ENCODE data around the gene TLN1. TPM values are rescaled to one million over a fixed set of nuclear protein-coding genes. Genes with fewer than 3 reads are reported as not detected.

Gene TLN1, protein sequence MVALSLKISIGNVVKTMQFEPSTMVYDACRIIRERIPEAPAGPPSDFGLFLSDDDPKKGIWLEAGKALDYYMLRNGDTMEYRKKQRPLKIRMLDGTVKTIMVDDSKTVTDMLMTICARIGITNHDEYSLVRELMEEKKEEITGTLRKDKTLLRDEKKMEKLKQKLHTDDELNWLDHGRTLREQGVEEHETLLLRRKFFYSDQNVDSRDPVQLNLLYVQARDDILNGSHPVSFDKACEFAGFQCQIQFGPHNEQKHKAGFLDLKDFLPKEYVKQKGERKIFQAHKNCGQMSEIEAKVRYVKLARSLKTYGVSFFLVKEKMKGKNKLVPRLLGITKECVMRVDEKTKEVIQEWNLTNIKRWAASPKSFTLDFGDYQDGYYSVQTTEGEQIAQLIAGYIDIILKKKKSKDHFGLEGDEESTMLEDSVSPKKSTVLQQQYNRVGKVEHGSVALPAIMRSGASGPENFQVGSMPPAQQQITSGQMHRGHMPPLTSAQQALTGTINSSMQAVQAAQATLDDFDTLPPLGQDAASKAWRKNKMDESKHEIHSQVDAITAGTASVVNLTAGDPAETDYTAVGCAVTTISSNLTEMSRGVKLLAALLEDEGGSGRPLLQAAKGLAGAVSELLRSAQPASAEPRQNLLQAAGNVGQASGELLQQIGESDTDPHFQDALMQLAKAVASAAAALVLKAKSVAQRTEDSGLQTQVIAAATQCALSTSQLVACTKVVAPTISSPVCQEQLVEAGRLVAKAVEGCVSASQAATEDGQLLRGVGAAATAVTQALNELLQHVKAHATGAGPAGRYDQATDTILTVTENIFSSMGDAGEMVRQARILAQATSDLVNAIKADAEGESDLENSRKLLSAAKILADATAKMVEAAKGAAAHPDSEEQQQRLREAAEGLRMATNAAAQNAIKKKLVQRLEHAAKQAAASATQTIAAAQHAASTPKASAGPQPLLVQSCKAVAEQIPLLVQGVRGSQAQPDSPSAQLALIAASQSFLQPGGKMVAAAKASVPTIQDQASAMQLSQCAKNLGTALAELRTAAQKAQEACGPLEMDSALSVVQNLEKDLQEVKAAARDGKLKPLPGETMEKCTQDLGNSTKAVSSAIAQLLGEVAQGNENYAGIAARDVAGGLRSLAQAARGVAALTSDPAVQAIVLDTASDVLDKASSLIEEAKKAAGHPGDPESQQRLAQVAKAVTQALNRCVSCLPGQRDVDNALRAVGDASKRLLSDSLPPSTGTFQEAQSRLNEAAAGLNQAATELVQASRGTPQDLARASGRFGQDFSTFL (N-terminal part only)
- polyA plus RNA-seq (2011; rRNA removed) = 215 and 399 TPM in 2 replicates
- 1,219 and 1,318 TPM in 2 replicates for polyA minus RNA-seq (2011; rRNA and poly(A)+ RNA removed)

DNA sequence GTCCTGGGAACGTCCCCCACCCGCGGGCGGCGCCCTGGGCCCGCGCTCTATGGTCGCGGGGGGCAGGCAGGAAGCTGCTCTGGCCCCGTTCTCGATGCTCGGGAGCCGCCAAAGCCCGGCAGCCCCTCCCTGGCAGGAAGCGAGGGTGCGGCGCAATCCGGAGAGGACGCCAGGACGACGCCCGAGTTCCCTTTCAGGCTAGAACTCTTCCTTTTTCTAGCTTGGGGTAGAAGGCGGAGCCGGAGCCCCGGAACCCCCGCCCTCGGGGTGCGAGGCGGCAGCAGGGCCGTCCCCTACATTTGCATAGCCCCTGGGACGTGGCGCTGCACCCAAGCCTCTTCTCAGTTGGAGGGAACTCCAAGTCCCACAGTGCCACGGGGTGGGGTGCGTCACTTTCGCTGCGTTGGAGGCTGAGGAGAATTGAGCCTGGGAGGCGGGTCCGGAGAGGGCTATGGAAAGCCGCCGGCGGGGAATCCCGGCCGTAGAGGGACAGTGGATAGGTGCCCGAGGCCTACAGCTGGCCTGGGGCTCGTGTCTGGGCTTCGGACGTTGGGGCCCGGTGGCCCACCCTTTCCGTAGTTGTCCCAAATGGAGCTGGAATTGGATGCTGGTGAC is at the start of gene TLN1, which contains the start of gene CREB3:
Gene TLN1 (minus strand): TSS at position 11 of the 615 bp plus-strand sequence. CDS start 6,501 bp downstream, outside the sequence.
Gene CREB3 (plus strand): TSS at position 482 of the 615 bp plus-strand sequence. CDS start 107 bp downstream, at position 589.
- no peaks in the 10 kb centered on the region for H3K27me3 ChIP-seq (ENCODE audit: control insufficient read depth, insufficient read depth, low read length)
- H3K36me3 ChIP-seq (ENCODE audit: control insufficient read depth, insufficient read depth, low read length) = peaks cover 21% of the 10 kb centered on the region
- ChIA-PET CTCF (interaction anchor here (1.0 to 6.5 kb wide), 14 partner anchors 22 to 128 kb away, joined by 3 to 74 read pairs (median 3); partner anchors contain the start of genes CCDC107, FAM221B, MSMP and RMRP), POLR2A (interaction anchor here (0.5 to 1.8 kb wide), 9 partner anchors 14 to 210 kb away, joined by 3 to 24 read pairs (median 6); partner anchors contain the start of genes GBA2, RGP1 and TPM2)
- H3K4me3 ChIP-seq (ENCODE audit: low read depth, low read length) = peak within 1 kb of the TSS; percentile 83
- peak; percentile 96 for DNase-seq (ENCODE audit: low read depth)
- TF ChIP-seq, protein P1, sequence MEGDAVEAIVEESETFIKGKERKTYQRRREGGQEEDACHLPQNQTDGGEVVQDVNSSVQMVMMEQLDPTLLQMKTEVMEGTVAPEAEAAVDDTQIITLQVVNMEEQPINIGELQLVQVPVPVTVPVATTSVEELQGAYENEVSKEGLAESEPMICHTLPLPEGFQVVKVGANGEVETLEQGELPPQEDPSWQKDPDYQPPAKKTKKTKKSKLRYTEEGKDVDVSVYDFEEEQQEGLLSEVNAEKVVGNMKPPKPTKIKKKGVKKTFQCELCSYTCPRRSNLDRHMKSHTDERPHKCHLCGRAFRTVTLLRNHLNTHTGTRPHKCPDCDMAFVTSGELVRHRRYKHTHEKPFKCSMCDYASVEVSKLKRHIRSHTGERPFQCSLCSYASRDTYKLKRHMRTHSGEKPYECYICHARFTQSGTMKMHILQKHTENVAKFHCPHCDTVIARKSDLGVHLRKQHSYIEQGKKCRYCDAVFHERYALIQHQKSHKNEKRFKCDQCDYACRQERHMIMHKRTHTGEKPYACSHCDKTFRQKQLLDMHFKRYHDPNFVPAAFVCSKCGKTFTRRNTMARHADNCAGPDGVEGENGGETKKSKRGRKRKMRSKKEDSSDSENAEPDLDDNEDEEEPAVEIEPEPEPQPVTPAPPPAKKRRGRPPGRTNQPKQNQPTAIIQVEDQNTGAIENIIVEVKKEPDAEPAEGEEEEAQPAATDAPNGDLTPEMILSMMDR (IDR thresholded peaks at IDR 0.05; ENCODE audit: insufficient read depth, low read depth, low read length) = no peak

DNA sequence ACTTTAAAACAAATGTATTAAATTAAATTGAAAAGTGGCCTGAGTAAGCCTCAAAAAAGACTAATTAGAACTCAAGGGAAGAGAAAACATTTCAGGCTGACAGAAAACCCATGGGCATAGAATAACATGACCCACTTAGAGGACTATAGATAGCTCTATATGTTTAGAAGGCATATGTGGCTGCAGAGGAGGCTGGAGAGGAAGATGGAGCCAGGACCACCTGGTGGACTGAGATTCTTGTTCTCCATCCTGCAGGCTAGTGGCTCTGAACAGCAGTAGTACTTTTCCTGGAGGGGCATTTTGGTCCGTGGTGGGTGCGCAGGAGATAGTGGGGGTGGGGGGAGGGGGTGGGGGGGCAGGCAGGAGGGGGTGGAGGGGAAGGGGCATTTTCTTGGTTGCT is 49.1 kb upstream of the TLN1 start:
- no peak overlapping the region for H3K4me3 ChIP-seq (ENCODE audit: low read depth, low read length)
- no peaks in the 10 kb centered on the region for H3K36me3 ChIP-seq (ENCODE audit: control insufficient read depth, insufficient read depth, low read length)
- ChIA-PET POLR2A (no interaction called here), CTCF (interaction anchor here (1.3 to 14.0 kb wide), 2 partner anchors 8 to 9 kb away, joined by 5 to 89 read pairs; no protein-coding TSS in a partner anchor)
- TF ChIP-seq, protein P1 (IDR thresholded peaks at IDR 0.05; ENCODE audit: insufficient read depth, low read depth, low read length) = no peak
- DNase-seq (ENCODE audit: low read depth) = no peak
- peaks cover 14% of the 10 kb centered on the region for H3K27me3 ChIP-seq (ENCODE audit: control insufficient read depth, insufficient read depth, low read length)

DNA sequence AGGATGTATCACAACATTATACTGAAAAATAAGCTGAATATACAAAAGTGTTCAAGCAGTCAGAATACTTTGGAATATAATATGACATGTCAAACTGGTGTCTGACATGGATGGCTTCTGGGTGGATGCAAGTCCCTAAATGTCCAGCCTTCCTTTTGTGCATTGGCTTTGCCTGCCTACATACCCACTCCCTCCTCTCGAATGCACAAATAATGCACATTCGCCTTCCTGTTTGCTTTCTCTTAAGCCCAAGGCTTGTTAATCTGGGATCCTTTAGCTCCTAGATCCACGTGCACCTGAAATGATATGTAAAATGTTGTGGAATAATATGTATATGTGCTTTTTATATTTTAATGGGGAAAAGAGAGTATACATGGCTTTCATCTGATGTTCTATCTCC is 46.5 kb upstream of the TLN1 start:
- POLR2A ChIA-PET = interaction anchor here (0.5 to 0.6 kb wide), 2 partner anchors 20 to 41 kb away, joined by 3 to 4 read pairs; no protein-coding TSS in a partner anchor
- H3K36me3 ChIP-seq (ENCODE audit: control insufficient read depth, insufficient read depth, low read length) = no peaks in the 10 kb centered on the region
- CTCF ChIA-PET = interaction anchor here (1.3 to 14.0 kb wide), 2 partner anchors 10 to 30 kb away, joined by 4 to 89 read pairs; no protein-coding TSS in a partner anchor

DNA sequence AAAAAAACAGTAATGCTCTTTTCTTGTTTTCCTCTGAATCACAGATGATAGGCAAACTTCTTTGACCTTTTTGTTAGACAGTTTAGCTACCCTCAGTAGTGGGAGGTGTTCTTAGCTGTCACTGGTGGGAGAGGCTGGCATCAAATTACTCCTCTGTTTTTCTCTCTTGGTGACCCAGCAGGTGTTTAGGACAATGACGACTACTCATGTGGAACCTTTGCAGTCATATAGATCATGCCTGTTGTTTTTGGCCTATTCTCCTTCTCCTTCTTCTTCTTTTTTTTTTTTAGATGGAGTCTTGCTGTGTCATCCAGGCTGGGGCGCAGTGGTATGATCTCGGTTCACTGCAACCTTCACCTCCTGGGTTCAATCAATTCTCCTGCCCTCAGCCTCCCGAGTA is 44.0 kb upstream of the TLN1 start:
- Histone ChIP-seq H3K27me3 (ENCODE audit: control insufficient read depth, insufficient read depth, low read length) (peaks cover 12% of the 10 kb centered on the region), H3K36me3 (ENCODE audit: control insufficient read depth, insufficient read depth, low read length) (no peaks in the 10 kb centered on the region), H3K4me3 (ENCODE audit: low read depth, low read length) (no peak overlapping the region)
- TF ChIP-seq, protein P1 (IDR thresholded peaks at IDR 0.05; ENCODE audit: insufficient read depth, low read depth, low read length) = no peak
- DNase-seq (ENCODE audit: low read depth) = no peak
- ChIA-PET POLR2A (no interaction called here), CTCF (interaction anchor here (0.9 to 14.0 kb wide), 7 partner anchors 12 to 106 kb away, joined by 3 to 89 read pairs (median 3); partner anchors contain the start of gene NPR2)

More for the DNA sequence above, 46.5 kb upstream of the TLN1 start:
- Histone ChIP-seq H3K27me3 (ENCODE audit: control insufficient read depth, insufficient read depth, low read length) (peaks cover 11% of the 10 kb centered on the region), H3K4me3 (ENCODE audit: low read depth, low read length) (no peak overlapping the region)
- TF ChIP-seq, protein P1 (IDR thresholded peaks at IDR 0.05; ENCODE audit: insufficient read depth, low read depth, low read length) = no peak
- no peak for DNase-seq (ENCODE audit: low read depth)

Measured in BJ (cell line).